ENCODE measurements around the gene ZNF785.
"Not testable (repeated sequence)": the region's sequence is repeated elsewhere in the genome, so short reads cannot be mapped to it uniquely, and the experiment has no call there.

The ZNF785 gene

DNA sequence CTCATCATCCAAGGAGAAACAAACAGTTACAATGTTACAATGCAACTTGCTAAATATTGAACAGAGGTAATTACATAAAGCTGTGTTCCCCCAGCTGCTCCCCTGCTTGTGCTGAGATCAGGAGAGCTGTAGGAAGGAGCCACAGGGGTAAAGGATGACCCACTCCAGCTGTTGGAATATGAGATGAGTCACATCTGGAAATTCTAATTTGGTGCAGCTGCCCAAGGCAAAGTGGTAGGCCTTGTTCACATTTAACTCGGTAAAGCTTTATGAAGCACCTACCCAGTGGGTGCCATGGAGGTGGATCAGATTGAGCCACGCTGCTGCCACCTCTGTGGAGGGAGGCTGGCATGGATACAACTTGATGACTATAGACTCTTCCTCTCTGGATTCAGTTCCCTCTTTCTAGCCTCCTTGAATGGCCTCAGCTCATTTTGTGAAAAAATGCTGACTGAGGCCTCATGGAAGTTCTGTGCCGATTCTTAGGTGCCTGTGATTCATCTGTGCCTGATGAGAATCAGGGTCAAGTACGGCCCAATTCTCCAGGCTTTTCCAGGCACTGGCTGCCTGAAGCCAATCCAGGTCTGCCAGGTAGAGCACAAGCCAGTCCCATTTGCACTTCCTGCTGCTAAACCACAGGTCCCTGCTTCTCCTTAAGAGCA lies 17.2 kb upstream of the ZNF785 start:
- DNase-seq (ENCODE audit: low read depth), result no peak

DNA sequence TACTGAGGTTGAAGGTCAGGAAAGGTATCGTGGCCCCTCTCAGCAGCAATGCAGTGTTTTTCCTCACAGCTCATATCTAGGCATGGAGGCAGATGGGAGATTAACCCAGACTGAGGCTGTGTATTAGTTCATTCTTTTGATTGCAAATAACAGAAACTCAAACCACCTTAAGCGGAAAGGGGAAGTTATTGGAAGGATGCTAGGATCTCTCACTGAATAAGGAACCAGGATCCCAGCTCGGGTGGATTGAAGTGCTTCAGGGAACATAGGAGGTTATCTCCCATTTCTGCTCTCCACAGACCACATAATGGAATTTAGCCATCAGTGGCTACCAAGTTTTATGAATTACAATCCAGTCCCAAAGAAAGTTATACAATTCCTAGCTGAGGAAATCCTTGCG lies 16.5 kb upstream of the ZNF785 start:
- DNase-seq (ENCODE audit: low read depth), result no peak

DNA sequence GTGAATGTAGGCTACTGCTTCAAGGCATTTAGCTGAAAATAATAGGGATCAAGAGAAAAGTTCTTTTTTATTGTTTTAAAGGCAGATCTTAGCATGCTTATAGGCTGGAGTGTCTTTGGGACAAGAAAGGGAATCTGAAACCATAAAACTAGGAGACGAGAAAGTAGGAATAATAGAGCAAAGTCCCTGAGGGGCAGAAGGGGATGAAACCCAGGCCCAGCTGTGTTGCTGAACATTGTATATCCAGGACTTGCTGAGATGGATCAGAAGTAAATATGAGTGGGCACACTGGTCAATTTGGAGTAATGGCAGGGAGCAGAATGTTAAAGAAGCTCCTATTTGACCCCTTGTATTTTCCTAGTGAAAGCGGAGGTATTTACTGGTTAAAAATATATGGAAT lies 15.4 kb upstream of the ZNF785 start:
- DNase-seq (ENCODE audit: low read depth), result no peak

DNA sequence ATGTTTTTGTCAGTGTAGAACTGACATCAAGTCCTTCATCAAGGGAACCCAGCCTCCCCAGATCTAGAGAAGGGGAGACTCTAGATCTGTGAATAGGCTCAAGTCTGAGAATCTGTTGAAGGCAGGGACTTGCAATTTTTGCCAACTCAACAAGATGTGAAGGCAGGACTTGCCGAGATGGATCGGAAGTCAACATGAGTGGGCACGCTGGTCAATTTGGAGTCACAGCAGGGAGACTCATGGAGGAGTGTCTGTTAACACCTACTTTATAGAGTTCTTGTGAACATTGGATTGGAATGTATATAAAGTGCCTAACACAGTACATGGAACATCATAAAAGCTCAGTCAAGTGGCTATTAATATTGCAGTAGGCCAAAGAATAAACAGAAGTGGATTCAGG lies 14.7 kb upstream of the ZNF785 start:
- no peak for DNase-seq (ENCODE audit: low read depth)

DNA sequence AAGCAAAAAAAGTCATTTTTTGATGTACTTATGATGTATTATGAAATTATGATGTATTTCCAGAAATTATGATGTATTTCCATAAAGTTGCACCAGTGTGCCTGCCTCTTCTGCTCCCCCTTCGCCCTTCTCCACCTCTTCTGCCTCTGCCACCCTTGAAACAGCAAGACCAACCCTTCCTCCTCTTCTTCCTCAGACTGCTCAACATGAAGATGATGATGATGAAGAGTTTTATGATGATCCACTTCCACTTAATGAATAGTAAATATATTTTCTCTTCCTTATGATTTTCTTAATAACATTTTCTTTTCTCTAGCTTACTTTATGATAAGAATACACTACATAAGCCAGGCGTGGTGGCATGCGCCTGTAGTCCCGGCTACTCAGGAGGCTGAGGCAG lies 7.4 kb upstream of the ZNF785 start:
- DNase-seq (ENCODE audit: low read depth), result no peak

DNA sequence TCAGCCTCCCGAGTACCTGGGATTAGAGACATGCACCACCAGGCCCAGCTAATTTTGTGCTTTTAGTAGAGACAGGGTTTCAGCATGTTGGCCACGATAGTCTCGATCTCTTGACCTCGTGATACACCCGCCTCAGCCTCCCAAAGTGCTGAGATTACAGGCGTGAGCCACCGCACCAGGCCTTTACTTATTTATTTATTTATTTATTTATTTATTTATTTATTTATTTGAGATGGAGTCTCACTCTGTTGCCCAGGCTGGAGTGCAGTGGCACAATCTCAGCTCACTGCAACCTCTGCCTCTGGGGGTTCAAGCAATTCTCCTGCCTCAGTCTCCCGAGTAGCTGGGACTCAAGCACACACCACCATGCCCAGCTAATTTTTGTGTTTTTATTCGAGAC lies 5.4 kb upstream of the ZNF785 start:
- not testable (repeated sequence) for DNase-seq (ENCODE audit: low read depth)

DNA sequence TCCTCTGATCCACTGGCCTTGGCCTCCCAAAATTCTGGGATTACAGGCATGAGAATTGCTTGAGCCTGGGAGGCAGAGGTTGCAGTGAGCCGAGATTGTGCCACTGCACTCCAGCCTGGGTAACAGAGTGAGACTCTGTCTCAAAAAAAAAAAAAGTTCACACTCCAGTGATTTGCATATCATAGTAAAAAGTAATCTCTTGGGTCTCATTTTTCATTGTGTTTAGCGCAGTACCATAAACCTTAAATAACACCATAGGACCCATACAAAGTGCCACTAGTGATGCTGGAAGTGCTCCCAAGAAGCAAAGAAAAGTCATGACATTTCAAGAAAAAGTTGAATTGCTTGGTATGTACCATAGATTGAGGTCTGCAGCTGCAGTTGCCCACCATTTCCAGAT lies 4.1 kb upstream of the ZNF785 start:
- DNase-seq (ENCODE audit: low read depth), result not testable (repeated sequence)

DNA sequence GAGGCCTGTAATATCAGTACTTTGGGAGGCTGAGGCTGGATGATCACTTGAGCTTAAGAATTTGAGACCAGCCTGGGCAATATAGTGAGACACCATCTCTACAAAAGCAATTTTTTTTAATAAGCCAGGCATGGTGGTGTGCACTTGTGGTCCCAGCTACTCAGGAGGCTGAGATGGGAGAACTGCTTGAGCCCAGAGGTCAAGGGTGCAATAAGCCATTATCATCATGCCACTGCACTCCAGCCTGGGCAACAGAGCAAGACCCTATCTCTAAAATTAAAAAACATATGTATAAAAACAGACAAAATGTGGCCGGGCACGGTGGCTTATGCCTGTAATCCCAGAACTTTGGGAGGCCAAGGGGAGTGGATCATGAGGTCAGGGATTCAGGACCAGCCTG lies 3.2 kb upstream of the ZNF785 start:
- no peak for DNase-seq (ENCODE audit: low read depth)

DNA sequence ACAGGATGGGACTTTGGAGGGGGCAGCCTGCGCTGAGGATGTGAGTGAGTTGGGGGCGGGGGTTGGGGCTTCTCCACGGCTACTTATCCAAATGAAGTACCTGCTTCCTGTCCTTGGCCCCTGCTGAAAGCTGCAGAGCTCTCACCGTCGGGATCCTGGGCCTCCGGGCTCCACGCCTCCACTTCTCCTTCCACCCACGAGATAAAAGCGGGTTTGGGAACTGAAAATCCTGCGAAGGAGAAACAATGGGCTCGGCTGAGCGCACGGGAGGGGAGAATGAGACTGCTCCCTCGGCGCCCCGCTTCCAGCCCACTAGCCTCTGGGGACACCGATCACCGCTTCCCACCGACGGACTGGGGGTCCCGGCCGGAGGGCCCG lies 486 bp downstream of the ZNF785 start:
- DNase-seq (ENCODE audit: low read depth), result no peak

DNA sequence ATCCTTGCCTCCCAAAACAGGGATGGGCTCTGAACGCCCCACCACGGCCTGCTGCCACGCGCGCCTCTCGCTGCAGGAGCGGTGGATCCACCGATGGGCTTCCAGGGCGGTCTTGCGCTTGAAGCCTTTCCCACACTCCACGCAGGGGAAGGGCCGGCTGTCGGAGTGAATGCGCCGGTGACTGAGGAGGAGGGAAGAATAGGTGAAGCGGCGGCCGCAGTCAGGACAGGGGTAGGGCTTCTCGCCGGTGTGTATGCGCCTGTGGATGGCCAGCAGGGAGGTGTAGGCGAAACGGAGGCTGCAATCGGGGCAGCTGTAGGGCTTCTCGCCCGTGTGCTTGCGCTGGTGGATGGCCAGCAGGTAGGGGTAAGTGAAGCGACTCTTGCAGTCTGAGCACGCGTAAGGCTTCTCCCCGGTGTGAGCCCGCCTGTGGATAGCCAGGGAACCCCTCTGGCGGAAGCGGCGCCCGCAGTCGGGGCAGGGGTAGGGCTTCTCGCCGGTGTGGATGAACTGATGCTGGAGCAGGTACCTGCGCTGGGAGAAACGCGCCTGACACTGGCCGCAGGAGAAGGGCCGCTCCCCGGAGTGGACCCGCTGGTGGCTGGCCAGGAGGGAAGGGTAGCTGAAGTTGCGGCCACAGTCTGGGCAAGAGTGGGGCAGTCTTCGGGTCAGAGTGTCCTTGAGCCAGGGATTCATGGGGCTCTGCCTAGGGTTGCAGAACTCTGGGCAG lies 2.7 kb downstream of the ZNF785 start:
- DNase-seq (ENCODE audit: low read depth), result no peak

DNA sequence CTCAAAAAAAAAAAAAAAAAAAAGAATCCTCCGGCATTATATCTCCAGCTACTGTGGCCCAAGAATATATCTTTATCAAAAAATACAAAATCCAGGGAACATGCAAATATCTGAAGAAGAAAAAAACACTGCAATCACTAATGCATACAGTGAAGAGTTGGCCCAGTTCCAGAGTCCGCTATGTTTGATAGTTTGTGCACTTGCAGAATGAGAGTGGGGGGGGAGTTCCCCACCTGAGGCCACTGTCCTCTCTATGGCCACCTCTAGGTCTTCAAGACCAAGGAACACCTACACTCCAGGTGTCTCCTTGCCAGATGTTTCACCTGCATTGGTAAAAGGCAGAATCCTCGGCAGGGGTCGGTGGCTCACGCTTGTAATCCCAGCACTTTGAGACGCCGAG lies 4.0 kb downstream of the ZNF785 start:
- no peak for DNase-seq (ENCODE audit: low read depth)

DNA sequence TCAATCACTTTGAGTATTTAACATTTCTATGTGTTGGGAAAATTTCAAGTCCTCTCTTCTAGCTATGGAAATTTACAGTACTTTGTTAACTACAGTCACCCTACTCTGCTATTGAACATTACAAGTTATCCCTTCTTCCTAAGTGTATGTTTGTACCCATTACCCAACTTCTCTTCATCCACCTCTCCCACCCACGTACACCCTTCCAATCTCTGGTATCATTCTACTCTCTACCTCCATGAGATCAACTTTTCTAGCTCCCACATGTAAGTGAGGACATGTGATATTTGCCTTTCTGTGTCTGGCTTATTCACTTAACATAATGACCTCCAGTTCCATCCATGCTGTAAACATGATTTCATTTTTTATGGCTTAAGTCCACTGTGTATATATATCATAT lies 10.8 kb downstream of the ZNF785 start:
- DNase-seq (ENCODE audit: low read depth), result no peak

DNA sequence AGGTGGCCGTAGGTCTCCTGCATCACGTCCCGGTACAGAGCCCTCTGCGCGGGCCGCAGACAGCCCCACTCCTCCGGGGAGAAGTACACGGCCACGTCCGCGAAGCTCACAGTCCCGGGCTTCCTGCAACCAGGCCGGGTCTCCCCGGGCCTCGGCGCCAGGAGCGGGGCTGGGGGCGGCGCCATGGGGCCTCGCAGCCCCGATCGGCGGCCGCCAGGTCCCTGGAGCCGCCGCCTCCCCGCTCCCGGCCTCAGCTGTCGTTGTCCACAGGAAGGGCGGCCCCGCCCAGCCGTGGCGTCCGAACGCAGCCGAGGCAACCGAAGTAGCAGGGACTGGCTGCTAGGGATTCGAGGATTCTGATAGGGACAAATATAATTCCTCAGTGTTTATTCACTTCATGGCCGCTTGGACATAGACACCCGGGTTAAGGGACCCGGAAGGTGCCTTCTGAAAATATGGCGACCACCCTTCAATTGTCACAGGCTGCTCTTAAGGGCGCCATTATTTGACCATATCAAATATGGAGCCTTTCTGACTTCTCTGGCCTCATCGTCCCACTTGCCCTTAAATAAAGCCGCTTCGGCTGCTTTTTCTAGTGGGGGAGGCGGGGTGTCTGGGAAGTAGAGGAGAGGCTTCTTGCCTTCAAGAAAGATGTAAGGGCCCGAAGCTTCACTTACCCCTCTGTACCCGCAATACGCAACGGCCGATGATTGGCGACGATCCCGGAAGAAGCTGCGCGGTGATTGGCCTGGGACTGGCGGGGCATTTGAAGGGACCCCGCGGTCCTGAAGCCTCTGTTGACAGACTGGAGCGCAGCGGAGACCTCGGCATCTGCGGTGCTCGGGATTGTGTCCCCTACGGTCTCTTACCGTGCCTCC lies 13.8 kb downstream of the ZNF785 start, which contains the start of gene ZNF688:
Gene ZNF688, minus strand, starts transcription at position 270 of the 878 bp plus-strand sequence. Its CDS starts 85 bp downstream, at position 185.
- DNase-seq (ENCODE audit: low read depth), result peak; percentile 87

DNA sequence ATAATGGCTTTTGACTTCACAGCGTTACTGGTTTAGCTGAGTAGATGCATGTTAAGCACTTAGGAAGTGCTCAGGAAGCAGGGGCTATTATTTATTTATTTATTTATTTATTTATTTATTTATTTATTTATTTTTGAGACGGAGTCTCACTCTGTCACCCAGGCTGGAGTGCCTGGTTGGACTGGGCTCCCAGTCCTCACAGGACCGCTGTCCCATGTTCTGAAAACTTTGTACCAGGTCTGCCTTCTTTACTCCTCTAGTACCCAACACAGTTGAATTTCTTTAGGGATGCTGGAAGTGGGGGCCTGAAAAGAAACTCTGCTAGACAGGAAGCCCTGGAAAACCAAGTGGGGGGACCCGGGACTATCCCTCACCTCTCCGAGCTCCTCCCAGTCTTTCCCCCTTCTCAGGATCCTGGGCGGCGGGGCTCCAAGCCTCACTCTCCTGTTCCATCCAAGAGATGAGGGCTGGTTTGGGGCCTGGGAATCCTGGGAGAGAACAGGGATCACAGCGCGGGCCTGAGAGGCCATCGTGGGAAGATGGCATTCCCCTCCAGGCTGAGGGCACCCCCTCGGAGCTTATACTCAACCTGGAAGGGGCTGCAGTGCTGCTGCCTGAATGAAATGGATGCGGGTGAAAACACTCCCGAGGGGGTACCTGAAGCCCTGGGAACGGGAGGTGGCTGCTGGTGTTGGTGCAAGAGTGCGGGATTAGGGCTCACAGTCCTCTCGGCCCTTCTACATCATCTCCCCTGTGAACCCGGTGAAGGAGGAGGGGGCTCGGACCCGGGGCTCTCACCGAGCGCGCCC lies 14.7 kb downstream of the ZNF785 start:
- DNase-seq (ENCODE audit: low read depth), result no peak

DNA sequence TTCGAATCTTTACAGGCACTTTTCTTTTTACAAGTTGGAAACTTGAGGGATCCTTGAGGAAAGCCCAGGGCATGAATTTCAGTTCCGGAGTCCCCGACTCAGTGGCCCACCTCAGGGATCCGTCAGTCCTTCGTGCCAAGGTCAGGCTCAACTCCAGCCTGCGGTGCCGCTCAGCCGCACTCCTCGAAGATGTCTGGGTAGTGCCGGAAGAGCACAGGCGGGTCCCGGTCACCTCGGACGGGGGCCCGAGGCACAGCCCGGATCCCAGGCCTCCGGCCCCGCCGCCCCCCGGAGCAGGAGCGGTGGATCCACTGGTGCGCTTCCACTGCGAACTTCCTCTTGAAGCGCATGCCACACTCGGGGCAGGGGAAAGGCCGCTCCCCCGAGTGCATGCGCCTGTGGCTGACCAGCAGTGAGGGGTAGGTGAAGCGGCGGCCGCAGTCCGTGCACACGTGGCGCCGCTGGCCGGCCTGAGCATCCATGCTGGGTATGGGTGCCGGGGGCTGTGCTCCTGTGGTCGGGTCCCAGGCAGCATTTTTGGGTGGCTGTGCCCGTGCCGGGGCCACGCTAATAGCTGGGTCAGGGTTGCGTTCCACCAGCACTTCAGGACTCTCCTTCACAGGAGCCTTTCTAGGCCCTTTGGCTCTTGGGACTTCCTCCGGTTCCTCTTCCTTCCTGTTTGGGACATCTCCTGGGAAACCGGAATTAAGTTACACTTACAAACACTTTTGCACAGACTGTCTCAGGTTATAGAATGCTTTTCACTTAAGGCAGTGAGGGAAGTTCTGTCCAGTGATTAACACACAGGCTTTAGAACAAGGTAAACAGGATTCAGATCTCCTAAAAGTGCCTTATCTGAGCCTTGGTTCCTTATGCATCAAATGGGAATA lies 15.5 kb downstream of the ZNF785 start:
- no peak for DNase-seq (ENCODE audit: low read depth)

DNA sequence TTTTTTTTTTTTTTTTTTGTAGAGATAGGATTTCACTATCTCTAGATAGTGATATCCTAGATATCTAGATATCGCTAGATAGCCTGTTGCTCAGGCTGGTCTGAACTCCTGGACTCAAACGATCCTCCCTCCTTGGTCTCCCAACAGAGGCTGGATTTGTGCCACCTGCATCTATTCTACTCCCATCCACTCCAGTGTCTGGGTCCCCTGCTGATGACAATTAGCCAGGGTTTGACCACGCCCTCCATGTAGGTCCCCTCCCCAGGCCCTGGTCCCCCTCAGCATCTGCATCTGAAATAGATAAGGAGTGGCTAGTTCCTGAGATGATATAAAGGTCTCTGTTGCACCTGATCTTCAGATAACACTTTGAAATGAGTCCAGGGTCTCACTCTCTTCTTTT lies 16.2 kb downstream of the ZNF785 start:
- no peak for DNase-seq (ENCODE audit: low read depth)

DNA sequence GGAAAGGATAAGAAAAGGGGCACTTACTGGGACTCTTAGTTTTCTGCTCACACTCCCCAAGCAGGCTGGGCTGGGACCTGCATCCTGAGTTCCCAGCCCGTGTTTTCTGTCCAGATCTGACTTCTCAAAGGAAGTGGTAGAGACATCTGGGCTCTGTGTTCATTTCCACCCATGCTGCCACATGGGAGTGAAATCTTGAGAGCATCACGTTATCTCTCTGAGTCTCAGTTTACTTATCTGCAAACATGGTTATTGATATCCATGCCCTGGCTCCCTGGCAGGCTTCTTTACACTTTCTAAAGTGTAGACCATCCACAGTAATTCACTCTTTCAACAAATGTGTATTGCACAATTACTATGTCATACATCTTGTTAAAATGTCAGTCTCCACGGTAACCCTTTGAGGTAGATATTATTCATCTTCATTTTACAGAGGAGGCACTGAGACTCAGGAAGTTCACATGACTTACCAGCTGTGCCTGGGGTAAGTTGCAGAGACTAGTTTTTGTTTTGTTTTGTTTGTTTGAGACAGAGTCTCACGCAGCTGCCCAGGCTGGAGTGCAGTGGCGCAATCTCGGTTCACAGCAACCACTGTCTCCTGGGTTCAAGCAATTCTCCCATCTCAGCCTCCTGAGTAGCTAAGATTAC lies 17.4 kb downstream of the ZNF785 start:
- peak; percentile 62 for DNase-seq (ENCODE audit: low read depth)

DNA sequence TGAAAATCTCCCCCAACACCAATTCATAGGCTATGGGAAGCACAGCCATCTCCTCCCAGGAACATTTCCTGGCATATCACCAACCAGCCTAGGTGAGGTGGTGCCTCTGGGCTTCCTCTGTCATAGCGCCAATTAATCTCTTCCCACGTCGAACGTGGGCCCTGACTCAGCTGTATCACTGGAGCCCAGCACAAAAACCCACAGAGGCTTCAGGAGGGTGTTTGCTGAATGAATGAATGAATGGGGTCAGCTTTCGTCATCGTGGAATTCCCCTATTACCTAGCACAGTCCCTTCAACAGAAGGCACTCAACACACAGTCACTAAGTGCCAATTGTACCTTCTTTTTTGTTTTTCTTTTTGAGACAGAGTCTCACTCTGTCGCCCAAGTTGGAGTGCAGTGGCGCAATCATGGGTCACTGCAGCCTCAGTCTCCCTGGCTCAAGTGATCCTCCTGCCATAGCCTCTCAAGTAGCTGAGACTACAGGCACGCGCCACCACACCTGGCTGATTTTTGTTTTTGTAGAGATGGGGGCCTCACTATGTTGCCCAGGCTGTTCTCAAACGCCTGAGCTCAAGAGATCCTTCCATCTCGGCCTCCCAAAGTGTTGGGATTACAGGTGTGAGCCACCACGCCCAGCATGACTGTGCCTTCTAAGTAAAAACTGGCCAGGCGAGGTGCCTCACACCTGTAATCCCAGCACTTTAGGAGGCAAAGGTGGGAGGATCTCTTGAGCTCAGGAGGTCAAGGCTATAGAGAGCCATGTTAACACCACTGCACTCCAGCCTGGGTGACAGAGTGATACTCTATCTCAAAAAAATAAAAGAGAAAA lies 18.1 kb downstream of the ZNF785 start:
- no peak for DNase-seq (ENCODE audit: low read depth)

DNA sequence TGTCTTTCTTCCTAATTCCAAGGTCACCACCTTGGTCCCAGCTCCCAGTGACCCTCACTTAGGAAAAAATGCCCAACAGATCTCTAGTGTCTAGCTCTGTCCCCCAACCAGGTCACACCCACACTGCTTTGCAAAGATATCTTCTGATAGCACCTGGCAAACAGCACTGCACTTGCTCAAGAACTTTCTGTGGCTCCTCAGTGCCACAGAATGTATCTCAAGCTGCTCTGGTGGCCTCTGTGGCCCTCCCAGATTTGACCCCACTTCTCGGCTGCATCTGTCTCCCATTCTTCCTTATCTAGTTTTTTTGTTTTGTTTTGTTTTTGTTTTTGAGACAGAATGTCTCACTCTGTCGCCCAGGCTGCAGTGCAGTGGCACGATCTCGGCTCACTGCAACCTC lies 19.0 kb downstream of the ZNF785 start:
- no peak for DNase-seq (ENCODE audit: low read depth)

DNA sequence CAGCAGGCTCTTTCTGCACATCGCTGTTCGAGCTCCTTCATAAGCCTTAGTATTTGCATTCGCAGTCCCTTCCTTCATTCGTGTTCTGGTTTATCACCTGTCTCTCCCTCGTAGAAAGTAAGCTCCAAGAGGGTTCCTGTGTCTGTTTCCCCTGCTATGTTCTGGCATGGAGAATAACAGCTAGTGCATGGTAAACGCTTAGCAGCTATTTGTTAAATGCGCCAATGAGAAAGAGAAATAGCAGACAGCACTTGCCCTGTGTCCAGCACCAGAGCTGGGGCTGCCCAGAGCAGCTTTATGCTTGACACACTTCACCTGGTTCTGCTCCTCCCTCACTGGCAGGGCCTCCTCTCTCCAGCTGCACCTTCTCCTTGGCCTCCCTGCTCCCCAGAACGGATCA lies 19.5 kb downstream of the ZNF785 start:
- no peak for DNase-seq (ENCODE audit: low read depth)
